HTR-8/SVneo (cell line): ENCODE data around the gene FANCC.
A peak's percentile ranks its signal among the peaks of the same experiment; 100 is the strongest.
"Not testable (repeated sequence)": the region's sequence is repeated elsewhere in the genome, so short reads cannot be mapped to it uniquely, and the experiment has no call there.

Source experiments
- DNase-seq: peaks from one replicate; pipeline ENCODE4 v3.0.0; 2011; ENCODE audit warnings: low spot score, mixed read lengths; ENCODE audit not compliant: insufficient read length
- FAIRE-seq: peaks from 2 replicates; lab custom pipeline; 2011; peaks lifted over from hg19 to GRCh38; lab: Jason Lieb, UNC

The FANCC gene

GRCh38 chr9:95285307-95285706, 32.2 kb downstream of the FANCC start:
- no peak for FAIRE-seq
- no peak for DNase-seq

GRCh38 chr9:95284162-95285080, 33.1 kb downstream of the FANCC start:
- DNase-seq (no peak), FAIRE-seq (no peak)

GRCh38 chr9:95283673-95284072, 33.8 kb downstream of the FANCC start:
- FAIRE-seq (no peak), DNase-seq (no peak)

GRCh38 chr9:95282332-95282731, 35.2 kb downstream of the FANCC start:
- DNase-seq (no peak), FAIRE-seq (no peak)

GRCh38 chr9:95280745-95281144, 36.8 kb downstream of the FANCC start:
- no peak for FAIRE-seq
- no peak for DNase-seq

GRCh38 chr9:95277509-95277908, 40.0 kb downstream of the FANCC start:
- DNase-seq (no peak), FAIRE-seq (no peak)

GRCh38 chr9:95276395-95276954, 41.0 kb downstream of the FANCC start:
- FAIRE-seq (no peak), DNase-seq (no peak)

GRCh38 chr9:95274160-95274559, 43.3 kb downstream of the FANCC start:
- not testable (repeated sequence) for DNase-seq, FAIRE-seq

- no peak for FAIRE-seq
- no peak for DNase-seq
Measured at GRCh38 chr9:95273369-95274022, 44.0 kb downstream of the FANCC start.

- DNase-seq (no peak), FAIRE-seq (no peak)
Measured at GRCh38 chr9:95272830-95273229, 44.7 kb downstream of the FANCC start.

- FAIRE-seq = no peak
- DNase-seq = no peak
Measured at GRCh38 chr9:95270790-95271189, 46.7 kb downstream of the FANCC start.

GRCh38 chr9:95269803-95270773, 47.4 kb downstream of the FANCC start:
- FAIRE-seq, DNase-seq: not testable (repeated sequence)

- DNase-seq (peak; percentile 10), FAIRE-seq (no peak)
Measured at GRCh38 chr9:95268681-95269080, 48.8 kb downstream of the FANCC start.

- FAIRE-seq (no peak), DNase-seq (no peak)
Measured at GRCh38 chr9:95266649-95267048, 50.9 kb downstream of the FANCC start.

GRCh38 chr9:95265960-95266359, 51.5 kb downstream of the FANCC start:
- DNase-seq = no peak
- FAIRE-seq = no peak

- FAIRE-seq = no peak
Measured at GRCh38 chr9:95264954-95265615, 52.4 kb downstream of the FANCC start.

GRCh38 chr9:95261890-95262289, 55.6 kb downstream of the FANCC start:
- DNase-seq (no peak), FAIRE-seq (no peak)

More at GRCh38 chr9:95264954-95265615, 52.4 kb downstream of the FANCC start:
- DNase-seq = peak; percentile 20

GRCh38 chr9:95250462-95251221, 66.9 kb downstream of the FANCC start:
- FAIRE-seq (no peak), DNase-seq (no peak)

- FAIRE-seq (no peak), DNase-seq (no peak)
Measured at GRCh38 chr9:95249986-95250385, 67.5 kb downstream of the FANCC start.
